ENCODE data around the gene NFKBIZ. TPM values are rescaled to one million over a fixed set of nuclear protein-coding genes. Genes with fewer than 3 reads are reported as not detected.
"Not testable (repeated sequence)": the region's sequence is repeated elsewhere in the genome, so short reads cannot be mapped to it uniquely, and the experiment has no call there.

The NFKBIZ gene
- total RNA-seq, 2 donors from 2014 or later, result 26.6 to 28.7 TPM

GRCh38 chr3:101873619-101874018, 24.3 kb downstream of the NFKBIZ start:
- no peaks in the 10 kb centered on the region for H3K27me3 ChIP-seq
- H3K9me3 ChIP-seq, result no peaks in the 10 kb centered on the region
- H3K27ac ChIP-seq, result no peak overlapping the region
- H3K4me1 ChIP-seq, result peaks cover 0 to 4% of the 10 kb centered on the region in 2 donors
- TF ChIP-seq, protein P1, sequence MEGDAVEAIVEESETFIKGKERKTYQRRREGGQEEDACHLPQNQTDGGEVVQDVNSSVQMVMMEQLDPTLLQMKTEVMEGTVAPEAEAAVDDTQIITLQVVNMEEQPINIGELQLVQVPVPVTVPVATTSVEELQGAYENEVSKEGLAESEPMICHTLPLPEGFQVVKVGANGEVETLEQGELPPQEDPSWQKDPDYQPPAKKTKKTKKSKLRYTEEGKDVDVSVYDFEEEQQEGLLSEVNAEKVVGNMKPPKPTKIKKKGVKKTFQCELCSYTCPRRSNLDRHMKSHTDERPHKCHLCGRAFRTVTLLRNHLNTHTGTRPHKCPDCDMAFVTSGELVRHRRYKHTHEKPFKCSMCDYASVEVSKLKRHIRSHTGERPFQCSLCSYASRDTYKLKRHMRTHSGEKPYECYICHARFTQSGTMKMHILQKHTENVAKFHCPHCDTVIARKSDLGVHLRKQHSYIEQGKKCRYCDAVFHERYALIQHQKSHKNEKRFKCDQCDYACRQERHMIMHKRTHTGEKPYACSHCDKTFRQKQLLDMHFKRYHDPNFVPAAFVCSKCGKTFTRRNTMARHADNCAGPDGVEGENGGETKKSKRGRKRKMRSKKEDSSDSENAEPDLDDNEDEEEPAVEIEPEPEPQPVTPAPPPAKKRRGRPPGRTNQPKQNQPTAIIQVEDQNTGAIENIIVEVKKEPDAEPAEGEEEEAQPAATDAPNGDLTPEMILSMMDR (IDR thresholded peaks at IDR 0.05), result no peak
- DNase-seq (ENCODE audit: low spot score), result no peak
- H3K36me3 ChIP-seq, result no peaks in the 10 kb centered on the region
- no peak overlapping the region for H3K4me3 ChIP-seq

DNA sequence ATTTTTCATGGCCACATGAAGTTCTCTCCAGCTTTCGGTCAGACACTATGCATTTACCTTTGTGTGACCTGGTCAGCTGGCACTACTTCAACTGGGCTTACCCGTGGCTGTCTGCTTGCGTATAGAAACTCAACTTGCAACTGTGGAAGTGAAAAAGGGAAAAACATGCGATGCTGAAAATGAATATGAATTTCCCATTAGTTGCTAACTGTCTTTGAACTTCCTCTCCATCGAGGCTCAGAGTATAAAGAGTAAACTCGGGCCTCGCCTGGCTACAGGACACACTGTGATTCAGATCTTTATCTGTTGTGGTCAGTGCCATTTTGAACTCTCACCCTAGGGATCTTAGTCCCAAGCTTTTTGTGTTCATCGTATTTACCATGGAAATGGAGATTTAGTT, 26.8 kb downstream of the NFKBIZ start:
- H3K27ac ChIP-seq, result no peak overlapping the region
- H3K36me3 ChIP-seq, result no peaks in the 10 kb centered on the region
- no peaks in the 10 kb centered on the region for H3K27me3 ChIP-seq
- no peaks in the 10 kb centered on the region for H3K9me3 ChIP-seq
- no peak overlapping the region for H3K4me3 ChIP-seq
- no peaks in the 10 kb centered on the region for H3K4me1 ChIP-seq
- DNase-seq (ENCODE audit: low spot score), result no peak
- TF ChIP-seq, protein P1 (IDR thresholded peaks at IDR 0.05), result no peak

- Histone ChIP-seq H3K27me3 (no peaks in the 10 kb centered on the region), H3K4me1 (no peaks in the 10 kb centered on the region), H3K4me3 (no peak overlapping the region), H3K36me3 (no peaks in the 10 kb centered on the region), H3K27ac (no peak overlapping the region), H3K9me3 (no peaks in the 10 kb centered on the region)
- DNase-seq (ENCODE audit: low spot score), result no peak
- TF ChIP-seq, protein P1 (IDR thresholded peaks at IDR 0.05), result no peak
Observed at GRCh38 chr3:101878589-101878988, 29.3 kb downstream of the NFKBIZ start.

DNA sequence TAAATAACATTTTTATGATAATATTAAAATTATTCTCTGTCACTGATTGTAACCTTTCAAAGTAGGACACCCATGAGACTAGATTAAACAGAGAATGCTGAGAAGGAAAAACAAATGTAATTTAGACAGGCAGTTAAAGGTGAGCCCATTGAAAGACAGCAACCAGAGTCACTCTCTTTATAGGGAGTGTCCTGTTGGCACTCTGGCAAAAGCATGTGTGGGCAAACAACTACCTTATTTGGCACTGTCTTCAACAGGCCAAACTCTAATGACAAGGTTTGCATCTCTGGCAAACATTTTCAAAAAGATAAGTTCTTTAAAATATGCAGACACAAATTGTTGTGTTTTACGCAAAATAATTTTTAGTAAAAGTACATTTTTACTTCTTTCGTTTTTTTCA, 29.8 kb downstream of the NFKBIZ start:
- no peaks in the 10 kb centered on the region for H3K27me3 ChIP-seq
- no peaks in the 10 kb centered on the region for H3K9me3 ChIP-seq
- TF ChIP-seq, protein P1 (IDR thresholded peaks at IDR 0.05), result no peak
- no peaks in the 10 kb centered on the region for H3K36me3 ChIP-seq
- no peaks in the 10 kb centered on the region for H3K4me1 ChIP-seq
- no peak overlapping the region for H3K27ac ChIP-seq
- H3K4me3 ChIP-seq, result no peak overlapping the region
- no peak for DNase-seq (ENCODE audit: low spot score)

DNA sequence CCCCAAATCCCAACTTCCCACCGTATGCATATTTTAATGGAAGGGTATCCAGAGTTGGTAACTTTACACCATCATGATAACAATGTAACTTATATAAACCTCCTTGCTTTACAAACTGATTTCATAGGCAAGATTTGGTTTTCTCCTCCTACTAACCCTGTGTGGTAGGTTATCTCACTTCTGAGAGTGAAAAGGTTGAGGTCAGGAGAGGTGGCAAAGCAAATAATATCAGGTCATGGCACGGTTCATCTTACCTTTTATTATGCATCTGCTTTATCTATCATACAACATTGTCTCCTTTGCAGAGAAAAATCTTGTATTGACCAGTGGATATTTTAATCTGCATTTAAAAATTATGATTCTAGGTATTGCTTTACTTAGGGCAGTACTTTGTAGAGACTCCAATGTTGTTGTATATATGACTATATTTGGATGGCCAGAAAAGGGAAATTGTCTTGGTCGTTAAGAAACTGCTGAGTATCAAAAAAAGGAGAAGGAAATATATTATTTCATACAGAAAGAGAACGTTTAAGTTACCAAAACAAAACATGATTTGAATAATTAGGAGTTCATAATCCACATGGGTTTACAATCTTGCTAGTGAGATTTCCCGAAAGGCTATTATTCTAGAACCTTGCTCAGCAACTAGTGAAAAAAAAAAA, 30.4 kb downstream of the NFKBIZ start:
- Histone ChIP-seq H3K27ac (no peak overlapping the region), H3K36me3 (no peaks in the 10 kb centered on the region), H3K4me1 (no peaks in the 10 kb centered on the region), H3K27me3 (no peaks in the 10 kb centered on the region), H3K4me3 (no peak overlapping the region), H3K9me3 (no peaks in the 10 kb centered on the region)
- DNase-seq (ENCODE audit: low spot score), result no peak
- TF ChIP-seq, protein P1 (IDR thresholded peaks at IDR 0.05), result no peak

DNA sequence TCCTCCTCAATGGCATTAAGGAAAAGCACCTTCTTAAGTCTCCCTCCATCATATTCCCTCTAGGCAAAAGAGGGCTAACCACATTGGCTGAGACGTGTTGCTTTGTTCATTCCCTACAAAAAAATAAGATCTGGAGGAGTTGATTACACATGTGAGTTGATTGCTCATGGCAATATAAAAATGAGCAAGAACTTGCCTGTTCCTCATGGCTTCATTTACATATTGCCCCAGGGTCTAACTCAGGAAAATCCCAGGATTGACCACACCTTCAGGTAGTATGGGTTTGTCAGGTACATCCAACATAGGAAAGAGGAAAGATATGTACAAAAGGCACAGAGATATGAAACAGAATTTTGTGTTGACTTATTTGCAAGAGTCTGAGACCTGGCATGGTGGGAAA, 35.5 kb downstream of the NFKBIZ start:
- no peaks in the 10 kb centered on the region for H3K9me3 ChIP-seq
- H3K4me3 ChIP-seq, result no peak overlapping the region
- TF ChIP-seq, protein P1 (IDR thresholded peaks at IDR 0.05), result no peak
- H3K4me1 ChIP-seq, result no peaks in the 10 kb centered on the region
- DNase-seq (ENCODE audit: low spot score), result no peak
- H3K27ac ChIP-seq, result no peak overlapping the region
- no peaks in the 10 kb centered on the region for H3K27me3 ChIP-seq
- H3K36me3 ChIP-seq, result no peaks in the 10 kb centered on the region

GRCh38 chr3:101885584-101885983, 36.3 kb downstream of the NFKBIZ start:
- H3K4me3 ChIP-seq, H3K36me3 ChIP-seq, H3K9me3 ChIP-seq: not testable (repeated sequence)

More at GRCh38 chr3:101885584-101885983, 36.3 kb downstream of the NFKBIZ start:
- DNase-seq (ENCODE audit: low spot score); H3K27ac ChIP-seq; H3K4me1 ChIP-seq; H3K27me3 ChIP-seq: not testable (repeated sequence)

Data from right atrium auricular region (tissue), 2 donors.